Coronary artery (tissue), 2 donors: ENCODE data around the gene TNS3.
A peak's percentile ranks its signal among the peaks of the same experiment; 100 is the strongest.

ENCODE experiments used
- DNase-seq: peaks from one replicate; pipeline ENCODE4 v3.0.0-alpha.2; 2017; ENCODE audit warnings: low spot score
- H3K27ac ChIP-seq, 2 donors: fragments of 200-600 bp; sonication (generic); one replicate each; pipeline ENCODE4 v1.5.1; 2016 to 2019
- H3K4me3 ChIP-seq: fragments of 200-600 bp; sonication (generic); 2 replicates; pipeline ENCODE4 v1.5.1; 2016; ENCODE audit warnings: mild to moderate bottlenecking, moderate library complexity
- CTCF ChIP-seq: fragments of 200-600 bp; sonication (generic); IDR thresholded peaks from one replicate; pipeline ENCODE4 v1.5.1; 2019; ENCODE audit warnings: antibody characterized with exemption

TNS3 gene

DNA sequence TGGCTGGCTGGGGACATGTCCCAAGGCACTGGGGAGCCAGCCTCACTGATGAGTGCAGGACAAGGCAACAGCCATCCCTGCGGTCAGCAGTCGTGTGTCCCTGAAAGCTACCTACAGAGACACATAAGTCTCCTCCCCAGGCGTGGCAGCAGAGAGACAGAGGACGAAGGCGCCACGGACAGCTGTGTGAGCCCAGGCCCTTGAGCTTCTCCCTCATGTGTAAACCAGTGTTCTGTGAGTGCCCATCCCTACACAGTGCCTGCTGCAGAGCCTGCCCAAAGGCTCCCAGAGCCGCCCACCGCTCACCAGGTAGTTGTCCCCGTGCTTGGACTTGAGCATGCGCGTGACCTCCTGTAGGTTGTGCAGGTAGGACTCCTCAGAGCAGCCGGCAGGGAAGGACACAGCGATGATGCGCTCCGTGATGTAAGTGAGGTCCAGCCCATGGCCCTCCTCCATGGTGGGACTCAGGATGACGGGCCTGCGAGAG, 142.7 kb downstream of the TNS3 start:
- DNase-seq, result no peak
- no peak overlapping the region for H3K27ac ChIP-seq
- no peak overlapping the region for H3K4me3 ChIP-seq
- no peak for TF ChIP-seq CTCF

DNA sequence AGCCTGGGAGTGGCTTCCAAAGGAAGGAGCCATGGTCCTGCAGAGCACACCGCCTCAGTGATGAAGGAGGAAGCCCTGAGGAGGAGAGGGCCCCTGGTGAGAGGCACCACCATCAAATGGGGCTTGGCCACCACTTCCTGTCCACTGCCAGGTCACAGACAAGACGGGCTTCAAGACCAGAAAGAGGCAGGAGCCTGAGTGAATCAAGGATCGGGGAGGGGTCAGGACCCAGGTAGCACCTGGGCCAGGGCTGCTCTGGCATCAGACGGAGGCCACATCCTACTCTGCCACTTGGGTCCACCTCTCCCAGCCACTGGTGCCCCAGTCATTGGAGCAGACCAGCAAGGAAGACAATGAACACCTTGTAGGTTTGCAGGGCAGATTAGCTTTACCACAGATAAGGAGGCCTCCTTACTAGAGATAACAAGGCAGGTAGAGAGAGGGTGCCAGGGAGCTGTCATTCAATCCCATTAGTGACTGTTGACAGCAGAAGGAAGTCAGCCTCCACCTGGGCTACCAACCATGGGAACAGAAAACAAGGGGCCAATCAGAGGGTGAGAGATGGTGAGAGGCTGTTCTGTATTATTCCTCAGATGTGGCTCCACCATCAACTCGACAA, 143.4 kb downstream of the TNS3 start:
- H3K27ac ChIP-seq, result no peak overlapping the region
- no peak overlapping the region for H3K4me3 ChIP-seq

DNA sequence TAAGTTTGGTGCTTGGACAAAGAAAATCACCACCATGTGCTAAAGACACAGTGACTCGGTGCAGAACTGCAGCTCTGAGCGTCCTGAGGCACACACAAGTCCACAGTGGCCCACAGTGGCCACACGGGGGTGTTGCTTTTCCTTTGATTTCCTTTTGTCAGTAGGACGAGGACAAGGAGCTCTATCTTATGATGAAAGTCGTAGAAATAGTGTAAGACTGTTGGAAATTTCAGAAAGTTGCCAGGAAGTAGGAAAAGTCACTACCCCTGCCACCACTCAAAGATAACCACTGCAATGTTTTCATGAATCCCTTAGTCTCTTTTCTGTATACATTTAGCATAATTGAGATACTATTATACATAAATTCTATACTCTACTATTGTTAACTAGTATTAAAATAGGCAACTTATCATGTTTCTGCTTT, 146.0 kb downstream of the TNS3 start:
- peak; percentile 34 for TF ChIP-seq CTCF
- Histone ChIP-seq H3K4me3 (no peak overlapping the region), H3K27ac (peak overlapping the region in 1 of 2 donors; percentile 43)
- no peak for DNase-seq

More for the DNA sequence above, 143.4 kb downstream of the TNS3 start:
- no peak for TF ChIP-seq CTCF
- DNase-seq, result no peak

DNA sequence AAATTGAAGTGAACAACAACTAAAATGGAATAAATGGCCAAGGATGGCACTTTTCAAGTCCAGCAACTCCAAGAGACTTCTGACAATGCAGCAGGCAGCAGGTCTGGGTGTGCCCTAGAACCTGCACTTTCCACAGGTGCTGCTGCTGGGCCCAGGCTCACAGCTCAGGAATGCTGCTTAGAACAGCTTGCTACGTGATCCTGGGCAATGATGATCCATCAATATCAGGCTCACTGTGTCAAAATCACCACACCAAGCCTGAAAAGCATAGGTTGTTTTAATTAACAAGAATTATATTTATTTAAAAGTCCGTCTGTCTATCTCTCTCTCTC, 148.4 kb downstream of the TNS3 start:
- TF ChIP-seq CTCF, result no peak
- peak overlapping the region in 1 of 2 donors; percentile 50 for H3K27ac ChIP-seq
- DNase-seq, result no peak
- no peak overlapping the region for H3K4me3 ChIP-seq

DNA sequence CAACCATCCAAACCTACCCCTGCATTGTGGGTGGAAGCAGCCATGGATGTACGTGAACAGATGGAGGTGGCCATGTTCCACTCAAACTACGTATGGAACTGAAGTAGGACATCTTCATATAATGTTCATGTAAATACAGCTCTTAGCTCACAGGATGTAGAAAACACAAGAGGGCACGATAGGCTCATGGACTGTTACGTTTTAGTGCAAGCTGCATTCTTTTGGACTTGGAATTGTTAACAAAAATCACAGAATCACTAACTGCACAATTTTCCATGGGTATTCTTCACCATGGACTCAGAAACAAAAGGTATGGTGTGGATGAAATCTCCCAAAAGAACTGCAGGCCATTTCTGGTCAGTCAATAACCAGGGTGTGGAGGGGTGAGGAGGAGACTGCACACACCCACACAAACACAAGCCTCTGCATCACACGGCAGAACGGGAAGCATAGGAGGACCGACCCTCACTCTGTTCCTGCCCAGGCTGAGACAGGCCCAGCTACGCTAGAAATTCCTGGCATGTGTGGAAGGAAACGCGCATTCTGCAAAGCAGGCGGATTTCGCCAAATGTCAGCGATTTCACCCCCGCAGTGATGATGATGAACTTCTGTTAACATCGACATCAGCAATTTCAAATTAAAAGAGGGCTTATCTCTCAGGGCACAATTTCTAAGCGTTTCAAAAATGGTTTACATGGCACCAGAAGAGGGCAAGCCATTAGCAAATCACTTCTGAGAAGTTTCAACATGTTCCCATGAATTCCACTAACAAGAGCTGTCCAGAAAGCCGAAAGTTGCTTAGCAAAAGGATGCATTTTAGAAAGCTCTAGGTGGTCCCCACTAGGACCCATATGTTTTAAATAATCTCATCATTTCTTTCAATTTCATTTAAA, 149.0 kb downstream of the TNS3 start:
- no peak for TF ChIP-seq CTCF
- DNase-seq, result peak; percentile 67
- no peak overlapping the region for H3K4me3 ChIP-seq
- H3K27ac ChIP-seq, result peak overlapping the region in 1 of 2 donors; percentile 50

- H3K27ac ChIP-seq, result no peak overlapping the region
- no peak for DNase-seq
- no peak overlapping the region for H3K4me3 ChIP-seq
- no peak for TF ChIP-seq CTCF
These were observed 151.5 kb downstream of the TNS3 start for GRCh38 chr7:47430422-47430821.
